Fibroblast of mammary gland (primary cell): Measurements from ENCODE around the gene ESAM.

Source experiments
- DNase-seq: peaks from one replicate; pipeline ENCODE4 v3.0.0-alpha.2; 2010; ENCODE audit warnings: low read depth
- H3K4me3 ChIP-seq: 2 replicates; pipeline ENCODE4 v1.5.1; 2011; ENCODE audit warnings: low read depth, mild to moderate bottlenecking, low read length, moderate library complexity; ENCODE audit not compliant: control insufficient read depth
- CTCF ChIP-seq: conservative IDR thresholded peaks from 2 replicates; pipeline ENCODE4 v1.5.1; 2011; ENCODE audit warnings: low read depth, low read length, inconsistent platforms; ENCODE audit not compliant: control insufficient read depth, insufficient read depth

The ESAM gene

GRCh38 chr11:124791626-124792341 is 29.7 kb upstream of the ESAM start:
- no peak for TF ChIP-seq CTCF
- peak; percentile 44 for DNase-seq

GRCh38 chr11:124788521-124788920 is 26.4 kb upstream of the ESAM start:
- no peak overlapping the region for H3K4me3 ChIP-seq
- no peak for TF ChIP-seq CTCF
- peak; percentile 40 for DNase-seq

More at GRCh38 chr11:124791626-124792341, 29.7 kb upstream of the ESAM start:
- H3K4me3 ChIP-seq: no peak overlapping the region

GRCh38 chr11:124784051-124784450 is 22.0 kb upstream of the ESAM start:
- no peak overlapping the region for H3K4me3 ChIP-seq
- no peak for TF ChIP-seq CTCF
- no peak for DNase-seq

- DNase-seq: no peak
- no peak for TF ChIP-seq CTCF
- no peak overlapping the region for H3K4me3 ChIP-seq
Measured at GRCh38 chr11:124783002-124783401, 20.9 kb upstream of the ESAM start.

GRCh38 chr11:124779568-124779967 is 17.5 kb upstream of the ESAM start:
- TF ChIP-seq CTCF: no peak
- no peak for DNase-seq
- no peak overlapping the region for H3K4me3 ChIP-seq

GRCh38 chr11:124778281-124778680 is 16.2 kb upstream of the ESAM start:
- DNase-seq: no peak
- no peak overlapping the region for H3K4me3 ChIP-seq
- TF ChIP-seq CTCF: peak; percentile 29
